Eye (tissue), 1 donor: Measurements from ENCODE around the gene ZNF239.
A peak's percentile ranks its signal among the peaks of the same experiment; 100 is the strongest.
"Not testable (repeated sequence)": the region's sequence is repeated elsewhere in the genome, so short reads cannot be mapped to it uniquely, and the experiment has no call there.

Experiments
- DNase-seq: peaks from one replicate; pipeline ENCODE4 v3.0.0-alpha.2; 2015

Gene ZNF239

DNA sequence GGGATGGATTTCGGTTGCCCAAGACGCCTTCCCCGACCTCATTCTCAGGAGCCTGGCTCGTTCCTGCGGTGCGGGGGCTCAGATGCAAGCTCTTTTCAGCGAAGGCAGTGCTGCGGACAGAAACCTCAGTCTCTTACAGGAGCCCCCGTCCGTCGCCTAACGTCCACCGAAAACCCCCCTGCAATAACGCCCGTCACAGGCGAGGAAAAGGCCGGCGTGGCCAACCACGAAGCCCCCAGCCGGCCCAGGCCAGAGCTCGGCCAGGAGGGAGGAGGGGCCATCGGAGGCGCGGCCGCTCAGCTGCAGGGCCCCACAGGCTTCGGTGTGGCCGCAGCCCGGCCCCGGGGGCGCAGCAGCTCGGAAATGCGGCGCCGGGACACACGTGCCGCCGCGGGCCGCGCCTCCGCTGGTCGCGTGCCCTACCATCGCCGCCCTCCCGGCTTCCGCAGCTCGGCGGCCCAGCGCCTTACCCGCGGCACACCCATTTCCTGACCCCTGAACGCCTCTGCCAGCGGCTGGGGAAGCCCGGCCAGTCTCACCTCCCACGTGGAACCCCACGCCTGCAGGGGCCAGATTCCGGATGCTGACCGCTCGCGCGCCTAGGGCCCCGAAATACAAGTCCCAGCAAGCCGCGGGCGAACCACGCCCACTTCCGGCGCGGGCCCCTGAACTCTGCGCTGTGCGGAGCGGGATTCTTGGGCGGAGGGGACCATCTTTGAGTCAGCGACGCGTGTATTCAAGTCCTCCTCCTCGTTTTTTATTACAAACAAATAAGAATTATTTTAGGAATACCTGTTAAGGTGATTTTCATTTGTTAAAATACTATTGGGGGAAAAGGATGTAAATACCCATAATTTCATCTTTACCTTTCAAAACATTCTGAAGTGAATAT lies at the start of gene ZNF239:
ZNF239 (minus strand) TSS at position 616 of the 892 bp plus-strand sequence. CDS start 16,537 bp downstream, outside the sequence.
- peak; percentile 95 for DNase-seq

DNA sequence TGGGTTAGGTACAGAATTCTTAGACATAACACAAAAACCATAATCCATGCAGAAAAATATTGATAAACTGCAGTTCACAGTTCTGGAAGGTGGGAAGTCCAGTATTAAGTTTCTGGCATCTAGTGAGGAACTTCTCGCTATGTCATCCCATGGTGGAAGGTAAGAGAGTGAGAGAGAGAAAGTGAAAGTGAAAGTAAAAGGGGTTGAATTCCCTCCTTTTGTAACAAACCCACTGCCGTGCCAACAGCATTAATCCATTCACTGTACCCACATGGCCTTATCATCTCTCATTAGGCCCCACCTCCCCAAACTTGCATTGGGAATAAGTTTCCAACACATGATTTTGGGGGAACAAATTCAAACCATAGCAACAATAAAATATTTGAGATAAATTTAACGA lies 48.9 kb upstream of the ZNF239 start:
- DNase-seq = peak; percentile 23

DNA sequence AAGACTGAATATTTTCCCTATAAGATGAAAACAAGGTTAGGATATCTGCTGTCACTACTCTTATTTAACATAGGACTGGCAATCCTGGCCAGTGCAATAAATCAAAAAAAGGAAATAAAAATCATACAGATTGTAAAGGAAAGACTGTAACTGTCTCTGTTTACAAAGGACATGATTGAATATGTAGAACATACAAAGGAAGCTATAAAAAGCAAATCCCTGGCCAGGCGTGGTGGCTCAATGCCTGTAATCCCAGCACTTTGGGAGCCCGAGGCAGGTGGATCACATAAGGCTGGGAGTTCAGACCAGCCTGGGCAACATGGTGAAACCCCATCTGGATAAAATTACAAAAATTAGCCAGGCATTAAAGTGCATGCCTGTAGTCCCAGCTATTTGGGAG lies 47.6 kb upstream of the ZNF239 start:
- no peak for DNase-seq

DNA sequence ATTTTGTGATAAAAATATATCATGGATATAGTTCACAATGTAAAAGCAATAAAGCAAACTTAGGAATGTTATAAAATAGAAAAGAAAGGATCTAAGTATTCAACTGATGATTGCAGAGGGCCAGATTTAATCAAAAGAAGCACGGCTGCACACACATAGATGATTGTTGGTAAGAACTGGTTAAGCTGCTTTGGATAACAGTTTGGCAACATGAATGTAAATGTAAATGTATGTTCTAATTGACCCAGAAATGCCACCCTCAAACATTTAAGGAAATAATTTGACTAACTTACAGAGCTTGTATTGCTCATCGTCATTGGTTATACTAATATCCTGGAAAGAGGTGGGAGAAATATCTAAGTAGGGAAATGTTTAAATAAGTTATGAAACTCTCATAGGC lies 45.0 kb upstream of the ZNF239 start:
- DNase-seq = no peak

DNA sequence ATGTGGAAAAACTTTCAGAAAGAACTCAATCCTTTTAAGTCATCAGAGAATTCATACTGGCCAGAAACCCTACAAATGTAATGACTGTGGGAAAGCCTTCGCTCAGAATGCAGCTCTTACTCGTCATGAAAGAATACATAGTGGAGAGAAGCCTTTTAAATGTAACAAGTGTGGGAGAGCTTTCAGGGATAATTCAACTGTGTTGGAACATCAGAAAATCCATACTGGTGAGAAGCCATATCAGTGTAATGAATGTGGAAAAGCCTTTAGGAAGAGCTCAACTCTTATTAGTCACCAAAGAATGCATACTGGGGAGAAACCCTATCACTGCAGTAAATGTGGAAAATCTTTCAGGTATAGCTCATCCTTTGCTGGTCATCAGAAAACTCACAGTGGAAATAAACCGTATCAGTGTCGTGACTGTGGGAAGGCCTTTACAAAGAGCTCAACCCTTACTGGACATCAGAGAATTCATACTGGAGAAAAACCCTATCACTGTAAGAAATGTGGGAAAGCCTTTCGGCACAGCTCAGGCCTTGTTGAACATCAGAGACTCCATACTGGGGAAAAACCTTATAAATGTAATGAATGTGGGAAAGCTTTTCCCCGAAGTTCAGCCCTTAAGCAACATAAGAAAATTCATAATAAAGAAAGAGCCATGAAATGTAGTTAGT lies 42.4 kb upstream of the ZNF239 start:
- DNase-seq = no peak

DNA sequence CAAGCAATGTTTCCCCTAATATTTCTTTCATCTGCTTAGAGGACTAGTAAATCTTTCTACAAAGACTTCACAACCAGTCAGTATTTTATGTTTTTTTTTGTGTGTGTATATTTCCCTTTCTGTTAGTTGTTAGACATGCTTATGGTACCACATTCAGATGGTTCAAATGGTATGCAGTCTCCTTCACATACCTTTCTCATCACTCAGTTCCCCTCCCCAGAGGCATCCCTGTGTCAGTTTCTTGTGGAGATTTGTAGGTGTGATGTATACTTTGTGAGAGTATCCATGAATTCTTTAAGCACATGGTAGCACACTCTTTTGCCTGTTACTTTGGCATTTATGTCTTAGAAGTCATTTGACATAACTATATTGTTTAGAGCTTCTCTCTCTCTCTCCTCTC lies 36.2 kb upstream of the ZNF239 start:
- no peak for DNase-seq

DNA sequence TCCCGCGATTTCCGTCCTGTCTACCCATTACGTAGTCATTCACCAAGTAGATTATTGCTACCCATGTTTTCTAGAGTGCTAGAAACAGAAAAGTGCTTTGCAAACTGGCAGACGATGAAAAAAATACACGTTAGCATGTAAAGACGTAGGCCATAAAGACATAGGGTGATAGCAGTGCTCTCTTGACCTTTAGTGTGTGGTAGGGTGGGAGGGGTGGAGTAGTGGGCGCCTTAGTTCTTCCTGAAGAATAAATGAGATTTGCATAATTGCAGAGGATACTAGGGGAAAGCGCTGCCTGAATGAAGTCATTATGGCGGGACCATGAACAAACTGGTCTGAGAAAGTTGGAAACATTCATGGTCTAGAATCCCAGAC lies 32.8 kb upstream of the ZNF239 start:
- no peak for DNase-seq

DNA sequence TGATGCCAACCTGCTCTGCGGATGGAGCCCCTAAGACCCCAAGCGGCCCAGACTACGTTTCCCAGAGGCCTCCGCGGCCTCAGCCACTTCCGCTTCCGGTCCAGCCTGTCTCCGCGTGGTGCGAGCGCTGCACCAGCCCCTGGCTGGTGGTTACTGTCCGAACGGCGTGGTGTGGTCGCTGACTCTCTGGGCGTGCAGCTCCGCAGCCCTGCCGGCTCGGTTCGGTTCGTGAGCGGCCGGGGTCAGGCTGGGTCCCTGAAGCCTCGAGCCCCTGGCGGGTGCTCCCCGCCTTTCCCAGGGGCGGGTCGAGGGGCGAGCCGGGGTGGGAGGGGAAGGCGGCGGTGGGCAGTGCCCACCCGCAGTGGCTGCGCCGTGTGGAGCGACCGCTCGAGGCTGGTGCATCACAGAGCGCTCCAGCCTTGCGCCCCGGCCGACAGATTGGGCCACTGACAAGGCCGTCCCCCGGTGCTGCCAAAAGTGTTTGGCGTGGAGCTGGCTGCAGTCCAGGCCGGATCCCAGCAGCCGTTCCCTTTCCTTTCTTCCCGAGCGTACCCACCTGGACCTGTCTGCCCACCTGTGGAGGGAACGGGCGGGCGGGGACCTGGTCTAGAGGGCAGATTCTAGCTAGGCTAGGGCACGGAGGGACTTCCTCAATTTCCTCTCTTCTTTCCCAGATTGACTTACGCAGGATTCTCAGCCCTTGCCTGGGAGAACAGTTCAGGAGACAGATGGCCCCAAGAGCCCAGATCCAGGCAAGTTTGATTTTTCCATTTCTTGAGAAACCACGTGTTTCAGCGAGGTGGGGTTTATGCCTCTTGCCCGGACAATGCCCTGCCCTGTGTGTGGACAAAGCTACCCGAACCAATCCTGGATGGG lies 32.1 kb upstream of the ZNF239 start, which contains the start of gene ZNF485:
ZNF485 (plus strand) TSS at position 116 of the 876 bp plus-strand sequence; CDS start at position 729, 613 bp downstream.
- peak; percentile 91 for DNase-seq

DNA sequence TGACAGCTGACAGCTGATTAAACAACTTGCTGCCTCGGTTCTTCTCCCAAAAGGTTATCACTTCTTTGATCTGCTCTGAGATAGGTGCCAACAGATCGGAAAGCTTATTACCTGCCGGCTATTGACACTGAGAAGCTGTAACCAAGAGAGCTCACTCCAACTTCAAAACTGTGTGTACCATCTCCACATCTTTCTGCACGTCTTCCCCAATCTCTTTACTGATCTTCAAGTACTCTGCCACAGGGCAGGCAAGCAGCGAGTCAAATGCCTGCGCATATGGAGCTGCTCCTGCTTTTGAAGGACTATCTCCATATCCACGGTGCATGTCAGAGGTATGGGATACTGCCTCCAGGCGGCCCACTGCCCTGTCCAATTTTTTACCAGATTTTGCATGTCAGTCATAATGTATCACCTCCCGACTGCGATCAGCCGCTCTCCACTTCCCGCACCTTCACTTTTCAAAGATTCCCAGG lies 31.5 kb upstream of the ZNF239 start:
- no peak for DNase-seq

DNA sequence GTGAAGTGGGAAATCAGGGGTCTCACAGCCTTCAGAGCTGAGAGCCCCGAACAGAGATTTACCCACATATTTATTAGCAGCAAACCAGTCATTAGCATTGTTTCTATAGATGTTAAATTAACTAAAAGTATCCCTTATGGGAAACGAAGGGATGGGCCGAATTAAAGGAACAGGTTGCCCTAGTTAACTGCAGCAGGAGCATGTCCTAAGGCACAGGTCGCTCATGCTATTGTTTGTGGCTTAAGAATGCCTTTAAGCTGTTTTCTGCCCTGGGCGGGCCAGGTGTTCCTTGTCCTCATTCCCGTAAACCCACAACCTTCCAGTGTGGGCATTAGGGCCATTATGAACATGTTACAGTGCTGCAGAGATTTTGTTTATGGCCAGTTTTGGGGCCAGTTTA lies 27.2 kb upstream of the ZNF239 start:
- not testable (repeated sequence) for DNase-seq

DNA sequence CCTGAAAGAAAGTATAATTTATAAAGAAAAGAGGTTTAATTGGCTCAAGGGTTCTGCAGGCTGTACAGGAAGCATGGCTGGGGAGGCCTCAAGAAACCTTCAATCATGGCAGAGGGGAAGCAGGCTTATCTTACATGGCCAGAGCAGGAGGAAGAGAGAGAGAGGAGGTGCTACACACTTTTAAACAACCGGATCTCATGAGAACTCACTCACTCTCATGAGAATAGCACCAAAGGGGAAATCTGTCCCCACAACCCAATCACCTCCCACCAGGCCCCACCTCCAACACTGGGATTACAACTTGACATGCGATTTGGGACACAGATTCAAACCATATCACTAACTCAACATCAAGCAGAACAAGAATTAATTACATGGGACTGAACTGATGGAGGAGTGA lies 24.9 kb upstream of the ZNF239 start:
- DNase-seq = no peak

DNA sequence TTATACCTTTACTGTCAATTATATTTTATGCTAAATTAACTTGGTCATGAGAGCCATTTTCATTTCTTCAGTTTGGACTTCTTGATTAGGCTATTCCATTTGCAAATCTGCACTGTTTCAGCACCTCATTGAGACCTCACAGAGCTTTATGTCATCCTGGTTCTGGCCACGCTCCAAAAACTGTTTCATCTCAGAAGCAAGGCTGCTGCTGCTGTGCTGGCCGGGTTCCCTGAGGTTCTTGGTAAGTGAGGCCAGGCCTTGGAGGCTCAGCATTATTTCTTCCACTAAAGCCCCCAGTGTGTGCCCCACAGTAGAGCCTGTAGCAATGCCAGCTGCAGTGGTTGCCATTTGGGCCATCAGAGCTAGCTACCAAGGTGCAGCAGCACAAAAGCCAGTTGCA lies 24.0 kb upstream of the ZNF239 start:
- no peak for DNase-seq

DNA sequence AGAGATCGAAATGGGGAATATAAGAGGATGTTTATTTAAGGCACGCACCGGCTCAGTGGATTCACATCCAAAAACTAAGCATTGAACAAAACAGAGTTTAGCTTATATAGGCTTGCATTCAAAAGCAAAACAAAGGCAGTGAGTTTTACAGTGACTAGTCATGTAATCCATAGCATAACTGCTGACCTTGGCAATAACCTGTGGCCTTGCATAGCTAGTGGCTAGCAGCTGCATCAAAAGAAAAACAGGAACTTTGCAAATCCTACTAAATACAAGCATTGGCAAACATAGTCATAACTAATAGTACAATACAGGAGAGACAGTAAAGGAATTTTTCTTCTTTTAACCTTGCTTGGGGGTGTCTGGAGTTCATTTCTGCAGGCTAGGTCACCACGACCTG lies 22.1 kb upstream of the ZNF239 start:
- no peak for DNase-seq

DNA sequence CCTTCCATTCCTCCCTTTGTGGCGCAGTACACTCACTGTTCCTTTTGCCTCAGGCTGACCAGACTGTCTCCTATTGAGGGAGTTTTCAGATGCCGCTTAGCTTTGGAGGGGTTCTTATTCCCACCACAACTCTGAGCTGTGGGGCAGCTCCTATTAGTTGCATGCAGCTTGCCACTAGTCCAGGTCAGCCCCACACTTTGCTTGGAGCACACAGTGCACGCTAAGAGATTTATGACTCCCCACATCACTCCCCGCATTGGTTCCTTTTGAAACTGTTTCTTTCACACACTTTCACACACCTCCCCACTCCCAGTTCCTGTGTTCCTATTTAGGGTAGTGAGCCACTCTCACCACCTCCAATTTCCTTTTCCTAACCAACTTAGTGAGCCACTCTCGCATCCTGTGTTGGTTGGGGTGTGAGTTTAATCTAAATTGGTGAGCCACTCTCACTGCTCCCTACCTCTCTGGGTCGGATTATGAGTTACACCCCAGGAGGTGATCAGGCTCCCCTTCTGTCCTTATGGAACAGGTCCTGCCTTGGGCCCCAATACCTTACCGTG lies 21.4 kb upstream of the ZNF239 start:
- DNase-seq = no peak

DNA sequence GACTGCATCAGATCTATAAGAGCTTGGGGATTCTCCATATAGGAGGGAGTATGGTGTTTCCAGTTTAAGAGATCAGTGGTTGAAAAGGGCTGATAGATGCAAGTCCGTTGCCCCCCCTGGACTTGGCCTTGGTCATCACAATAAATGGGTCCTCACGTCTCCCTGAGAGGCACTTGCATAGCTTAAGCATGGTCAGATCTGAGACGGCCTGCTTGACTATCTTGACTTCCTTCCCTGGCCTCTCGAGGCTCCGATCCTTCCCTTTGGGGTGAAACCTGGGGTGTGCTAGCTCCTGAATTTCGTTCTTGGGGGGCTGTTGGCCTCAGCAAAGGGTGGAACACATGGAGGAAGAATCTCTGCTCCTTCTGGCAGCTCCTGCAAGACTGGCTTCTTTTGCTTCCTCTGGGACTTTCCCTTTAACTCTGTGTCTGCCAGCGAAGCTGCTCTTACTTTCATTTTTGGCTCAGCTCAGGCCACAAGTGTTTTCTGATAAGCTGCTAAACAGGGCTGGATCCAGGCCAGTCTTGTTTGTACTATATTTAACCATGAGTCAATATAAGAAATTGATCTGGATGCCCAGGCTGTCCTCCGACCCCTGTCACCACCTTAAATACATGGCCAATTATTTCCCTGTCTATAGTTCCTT lies 20.7 kb upstream of the ZNF239 start:
- DNase-seq = peak; percentile 16

DNA sequence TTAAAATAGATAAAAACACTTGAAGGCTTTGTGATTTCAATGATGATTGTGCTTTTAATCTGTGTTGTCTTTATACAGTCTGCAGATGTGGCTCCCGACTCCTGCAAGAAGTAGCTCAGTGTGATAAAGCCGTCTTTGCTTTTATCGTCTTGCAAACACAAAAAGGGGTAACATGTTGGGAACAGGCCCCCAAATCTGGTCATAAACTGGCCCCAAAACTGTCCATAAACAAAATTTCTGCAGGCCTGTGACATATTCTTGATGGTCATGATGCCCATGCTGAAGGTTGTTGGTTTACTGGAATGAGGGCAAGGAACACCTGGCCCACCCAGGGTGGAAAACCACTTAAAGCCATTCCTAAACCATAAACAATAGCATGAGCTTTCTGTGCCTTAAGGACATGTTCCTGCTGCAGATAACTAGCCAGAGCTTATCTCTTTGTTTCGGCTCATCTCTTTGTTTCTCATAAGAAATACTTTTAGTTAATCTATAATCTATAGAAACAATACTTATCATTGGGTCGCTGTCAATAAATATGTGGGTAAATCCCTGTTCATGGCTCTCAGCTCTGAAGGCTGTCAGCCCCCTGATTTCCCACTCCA lies 17.0 kb upstream of the ZNF239 start:
- no peak for DNase-seq

DNA sequence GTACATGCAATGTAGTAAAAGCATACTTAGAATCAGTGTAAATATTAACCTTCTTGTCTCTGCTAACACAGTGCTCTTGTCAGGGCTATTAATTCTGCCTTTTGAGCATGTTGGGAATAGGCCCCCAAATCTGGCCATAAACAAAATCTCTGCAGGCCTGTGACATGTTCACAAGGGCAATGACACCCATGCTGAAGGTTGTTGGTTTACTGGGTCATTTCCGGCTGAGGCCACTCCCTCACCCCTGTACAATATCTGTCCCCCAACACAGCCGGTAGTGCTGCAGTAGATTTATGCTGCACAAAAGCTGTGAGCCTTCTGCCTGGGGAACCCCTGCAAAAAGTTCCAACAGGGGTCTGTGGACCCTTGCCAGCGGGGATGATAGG lies 12.3 kb upstream of the ZNF239 start:
- not testable (repeated sequence) for DNase-seq

DNA sequence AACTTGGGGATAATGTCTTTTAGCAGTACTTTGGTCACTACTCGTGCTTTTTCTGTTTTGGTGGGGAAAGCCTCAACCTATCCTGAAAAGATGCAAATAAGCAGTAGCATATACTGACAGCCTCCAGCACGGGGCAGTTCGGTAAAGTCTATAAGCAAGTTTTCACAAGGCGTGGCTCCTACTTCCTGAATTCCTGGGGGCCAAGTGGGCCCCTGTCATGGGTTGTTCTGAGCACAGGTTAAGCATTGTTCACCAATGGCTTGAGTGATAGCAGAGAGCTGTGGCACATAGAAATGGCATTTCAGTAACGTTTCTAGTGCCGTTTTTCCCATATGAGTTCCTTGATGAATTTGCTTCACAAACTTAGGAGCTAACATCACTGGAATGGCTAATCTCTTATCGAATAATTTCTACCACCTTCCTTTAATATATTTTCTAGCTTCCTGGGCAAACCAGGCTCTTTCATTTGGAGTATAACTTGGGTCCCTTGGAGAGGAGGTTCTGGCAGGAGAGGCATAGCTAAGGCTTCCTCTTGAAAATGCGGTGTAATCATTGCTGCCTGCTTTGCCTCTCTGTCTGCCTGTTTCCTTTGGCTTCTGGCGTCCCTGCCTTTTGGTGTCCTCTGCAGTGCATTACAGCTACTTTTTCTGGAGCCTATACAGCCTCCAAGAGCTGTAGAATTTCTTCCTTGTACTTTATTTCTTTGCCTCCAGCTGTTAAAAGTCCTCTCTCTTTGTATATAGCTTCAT lies 11.7 kb upstream of the ZNF239 start:
- no peak for DNase-seq

DNA sequence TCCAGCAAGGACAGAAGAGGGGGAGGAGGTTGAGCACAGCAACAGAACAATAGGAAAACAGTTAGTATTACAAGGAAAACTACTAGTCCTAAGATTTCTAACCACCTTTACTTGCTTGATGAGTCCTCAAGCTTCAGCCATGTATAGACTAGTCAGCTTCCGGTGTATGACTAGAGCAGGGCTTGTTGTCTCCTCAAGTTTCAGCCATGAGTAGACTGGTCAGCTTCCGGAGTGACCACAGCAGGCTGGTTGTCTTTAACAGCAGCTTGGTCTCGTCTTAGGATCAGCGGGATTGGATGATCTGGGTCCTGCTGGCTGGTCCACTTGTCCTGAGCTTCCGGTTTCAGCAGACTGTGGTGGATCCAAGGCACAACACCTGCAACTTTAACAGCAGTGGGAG lies 10.6 kb upstream of the ZNF239 start:
- no peak for DNase-seq

DNA sequence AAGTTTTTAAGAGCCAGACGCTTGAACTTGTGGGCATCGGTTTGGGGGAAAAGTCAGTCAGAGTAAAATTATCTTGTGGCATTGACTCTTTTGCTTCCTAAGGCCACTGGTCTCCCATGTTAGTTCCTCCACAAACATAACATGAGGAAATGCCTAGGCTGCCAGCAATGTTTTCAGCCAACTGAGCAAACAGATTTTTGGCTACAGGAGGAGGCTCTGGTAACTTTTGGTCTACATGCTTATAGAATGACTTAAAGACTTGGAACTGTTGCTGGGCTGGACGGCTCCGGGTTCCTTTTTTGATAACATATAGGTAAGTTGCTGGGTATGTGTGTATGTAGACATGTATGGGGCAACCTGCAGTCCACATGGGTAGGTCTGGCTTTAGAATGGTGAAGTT lies 9.6 kb upstream of the ZNF239 start:
- no peak for DNase-seq

DNA sequence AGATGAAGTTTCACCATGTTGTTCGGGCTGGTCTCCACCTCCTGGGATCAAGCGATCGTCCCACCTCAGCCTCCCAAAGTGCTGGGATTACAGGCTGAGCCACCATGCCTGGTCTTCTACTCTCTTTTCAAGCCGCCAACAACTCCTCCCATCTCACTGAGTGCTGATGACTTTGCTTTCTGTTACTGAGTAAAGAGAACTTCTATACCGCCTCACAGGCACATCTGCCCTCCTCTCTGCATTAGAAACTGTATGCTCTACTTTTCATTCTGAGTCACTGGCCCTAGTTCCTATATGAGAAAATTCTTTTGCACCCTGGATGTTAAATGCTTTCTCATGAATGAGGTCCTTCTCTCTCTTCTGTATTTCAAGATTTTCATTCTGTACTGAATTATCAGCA lies 2.2 kb upstream of the ZNF239 start:
- DNase-seq = no peak
